Esophagus squamous epithelium (tissue), 4 donors: ENCODE data around the gene GOSR1.

Experiments used
- CTCF ChIP-seq, 6 experiments: fragments of 450-650 bp in 4 of 6; fragments of 200-600 bp in 2 of 6; sonication (generic) in 2 of 6; IDR thresholded peaks; one replicate each; pipeline ENCODE4 v1.5.1; 2016 to 2019; ENCODE audit warnings: antibody characterized with exemption in 6 of 6, mild to moderate bottlenecking in 4 of 6, moderate library complexity in 4 of 6
- POLR2A ChIP-seq, 4 donors: fragments of 450-650 bp; IDR thresholded peaks; one replicate each; pipeline ENCODE4 v1.6.1; 2017; ENCODE audit warnings: antibody characterized with exemption in 4 of 4, mild to moderate bottlenecking in 4 of 4, moderate library complexity in 3 of 4

DNA sequence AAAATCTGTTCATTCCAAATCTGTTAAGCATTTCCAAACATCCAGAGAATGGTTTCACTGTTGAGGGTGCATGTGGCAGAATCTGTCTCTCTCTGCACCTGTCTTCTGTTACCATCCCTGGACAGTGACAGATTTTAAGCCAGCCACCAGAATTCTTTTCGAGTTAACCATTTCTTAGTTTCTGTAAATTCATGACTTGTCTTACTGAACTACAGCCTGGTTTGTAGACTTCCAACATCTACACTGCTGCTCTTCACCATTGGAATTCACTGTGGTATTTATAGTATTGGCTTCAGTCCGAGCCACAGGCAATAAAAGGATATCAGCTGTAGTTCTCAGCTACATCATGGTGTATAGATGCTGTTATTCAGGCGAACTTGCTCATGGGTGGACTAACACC, 47.6 kb downstream of the GOSR1 start:
- TF ChIP-seq CTCF (IDR thresholded peaks at IDR 0.05): no peak
- TF ChIP-seq POLR2A (IDR thresholded peaks at IDR 0.05): no peak
